HEK293 (cell line): ENCODE measurements around the gene HYI.

Experiments
- CTCF ChIA-PET: fragments of 350-600 bp; formaldehyde crosslinking; extraction: SDS; loops from one replicate; lab custom pipeline; 2021; ENCODE audit warnings: antibody characterized with exemption; lab: Yijun Ruan, JAX
- POLR2A ChIA-PET: fragments of 300-600 bp; formaldehyde crosslinking; extraction: SDS; loops from one replicate; lab custom pipeline; 2020; ENCODE audit warnings: antibody characterized with exemption, inconsistent platforms; lab: Yijun Ruan, JAX
- H3K27ac ChIP-seq: fragments of 200-500 bp; sonication (Bioruptor generic); 2 replicates; pipeline ENCODE4 v1.5.1; 2014; ENCODE audit warnings: low read depth, low read length, control low read depth, inconsistent platforms; ENCODE audit errors: extremely low read depth
- H3K36me3 ChIP-seq, 2 experiments: fragments of 200-500 bp in 1 of 2; sonication (Bioruptor generic) in 1 of 2; 1 replicate in 1 of 2; 2 replicates in 1 of 2; pipeline ENCODE4 v1.5.1; 2014 to 2017; ENCODE audit warnings: inconsistent platforms in 2 of 2, low read length in 2 of 2; ENCODE audit not compliant: control insufficient read depth in 2 of 2, insufficient read depth in 1 of 2
- H3K4me1 ChIP-seq: fragments of 200-500 bp; sonication (Bioruptor generic); 2 replicates; pipeline ENCODE4 v1.5.1; 2014; ENCODE audit warnings: mild to moderate bottlenecking, low read length, inconsistent platforms; ENCODE audit not compliant: control insufficient read depth, insufficient read depth
- H3K4me3 ChIP-seq: 2 replicates; pipeline ENCODE4 v1.5.1; 2011; ENCODE audit warnings: low read depth, mild to moderate bottlenecking, control low read depth, low read length, moderate library complexity
- H3K9me3 ChIP-seq: fragments of 200-500 bp; sonication (Bioruptor generic); 2 replicates; pipeline ENCODE4 v1.5.1; 2014; ENCODE audit warnings: low read depth, low read length, inconsistent platforms; ENCODE audit not compliant: control insufficient read depth, insufficient read depth
- IKZF3 ChIP-seq: fragments of 450-650 bp; IDR thresholded peaks from 2 replicates; pipeline ENCODE4 v1.5.0; 2018; ENCODE audit warnings: missing biosample characterization, mild to moderate bottlenecking, missing genetic modification characterization, moderate library complexity
- KLF9 ChIP-seq: fragments of 450-650 bp; formaldehyde crosslinking; IDR thresholded peaks from 2 replicates; pipeline ENCODE4 v1.5.1; 2016; ENCODE audit warnings: missing biosample characterization, missing genetic modification characterization, low read depth
- MEIS1 ChIP-seq: sonication (generic); formaldehyde crosslinking; IDR thresholded peaks from 2 replicates; pipeline ENCODE4 v1.8.1; 2022; ENCODE audit warnings: missing genetic modification reagents, mild to moderate bottlenecking, borderline replicate concordance
- RBAK ChIP-seq: fragments of 450-650 bp; formaldehyde crosslinking; IDR thresholded peaks from 2 replicates; pipeline ENCODE4 v1.5.1; 2016; ENCODE audit warnings: missing biosample characterization, missing genetic modification characterization
- SCRT2 ChIP-seq: fragments of 450-650 bp; formaldehyde crosslinking; IDR thresholded peaks from 2 replicates; pipeline ENCODE4 v1.5.1; 2016; ENCODE audit warnings: missing biosample characterization, missing genetic modification characterization
- SETDB1 ChIP-seq: IDR thresholded peaks from one replicate; pipeline ENCODE4 v1.6.1; 2017; ENCODE audit warnings: mild to moderate bottlenecking, low read length, moderate library complexity, mixed read lengths; ENCODE audit not compliant: insufficient read length
- ZFP37 ChIP-seq: fragments of 450-650 bp; formaldehyde crosslinking; IDR thresholded peaks from 2 replicates; pipeline ENCODE4 v1.5.1; 2016; ENCODE audit warnings: missing biosample characterization, missing genetic modification characterization
- ZFP41 ChIP-seq: fragments of 450-650 bp; formaldehyde crosslinking; IDR thresholded peaks from 2 replicates; pipeline ENCODE4 v1.5.1; 2016; ENCODE audit warnings: missing biosample characterization, missing genetic modification characterization, borderline replicate concordance
- ZNF132 ChIP-seq: fragments of 450-650 bp; formaldehyde crosslinking; IDR thresholded peaks from 2 replicates; pipeline ENCODE4 v1.5.1; 2017; ENCODE audit warnings: missing biosample characterization, missing genetic modification characterization, borderline replicate concordance
- ZNF2 ChIP-seq: fragments of 450-650 bp; formaldehyde crosslinking; IDR thresholded peaks from 2 replicates; pipeline ENCODE4 v1.5.1; 2016; ENCODE audit warnings: missing biosample characterization, missing genetic modification characterization
- ZNF302 ChIP-seq: fragments of 450-650 bp; formaldehyde crosslinking; IDR thresholded peaks from 2 replicates; pipeline ENCODE4 v1.5.1; 2016; ENCODE audit warnings: missing biosample characterization, missing genetic modification characterization, low read depth
- ZNF350 ChIP-seq: fragments of 450-650 bp; formaldehyde crosslinking; IDR thresholded peaks from 2 replicates; pipeline ENCODE4 v1.5.0; 2017; ENCODE audit warnings: missing biosample characterization, mild to moderate bottlenecking, missing genetic modification characterization
- ZNF488 ChIP-seq: fragments of 450-650 bp; formaldehyde crosslinking; IDR thresholded peaks from 2 replicates; pipeline ENCODE4 v1.5.1; 2016; ENCODE audit warnings: missing biosample characterization, missing genetic modification characterization
- ZNF513 ChIP-seq: fragments of 450-650 bp; IDR thresholded peaks from 2 replicates; pipeline ENCODE4 v1.5.1; 2018; ENCODE audit warnings: missing biosample characterization, missing genetic modification characterization
- ZNF558 ChIP-seq: fragments of 450-650 bp; formaldehyde crosslinking; IDR thresholded peaks from 2 replicates; pipeline ENCODE4 v1.5.1; 2016; ENCODE audit warnings: missing biosample characterization, missing genetic modification characterization
- ZNF664 ChIP-seq: fragments of 450-650 bp; formaldehyde crosslinking; IDR thresholded peaks from 2 replicates; pipeline ENCODE4 v1.5.1; 2016; ENCODE audit warnings: missing biosample characterization, missing genetic modification characterization
- ZNF704 ChIP-seq: fragments of 450-650 bp; formaldehyde crosslinking; IDR thresholded peaks from 2 replicates; pipeline ENCODE4 v1.5.1; 2016; ENCODE audit warnings: missing biosample characterization, missing genetic modification characterization
- ZNF843 ChIP-seq: fragments of 450-650 bp; formaldehyde crosslinking; IDR thresholded peaks from 2 replicates; pipeline ENCODE4 v1.5.1; 2016; ENCODE audit warnings: missing biosample characterization, missing genetic modification characterization
- TF ChIP-seq, protein P1 (sequence below): fragments of 450-650 bp; formaldehyde crosslinking; IDR thresholded peaks from 2 replicates; pipeline ENCODE4 v1.5.1; 2016; ENCODE audit warnings: missing biosample characterization, missing genetic modification characterization
- TF ChIP-seq, protein P2 (sequence below): fragments of 450-650 bp; formaldehyde crosslinking; IDR thresholded peaks from 2 replicates; pipeline ENCODE4 v1.5.1; 2017; ENCODE audit warnings: missing biosample characterization, missing genetic modification characterization

HYI gene

GRCh38 chr1:43491061-43491460 lies 37.3 kb upstream of the HYI start (continued):
- no peak for TF ChIP-seq RBAK (tag by site-specific recombination)

DNA sequence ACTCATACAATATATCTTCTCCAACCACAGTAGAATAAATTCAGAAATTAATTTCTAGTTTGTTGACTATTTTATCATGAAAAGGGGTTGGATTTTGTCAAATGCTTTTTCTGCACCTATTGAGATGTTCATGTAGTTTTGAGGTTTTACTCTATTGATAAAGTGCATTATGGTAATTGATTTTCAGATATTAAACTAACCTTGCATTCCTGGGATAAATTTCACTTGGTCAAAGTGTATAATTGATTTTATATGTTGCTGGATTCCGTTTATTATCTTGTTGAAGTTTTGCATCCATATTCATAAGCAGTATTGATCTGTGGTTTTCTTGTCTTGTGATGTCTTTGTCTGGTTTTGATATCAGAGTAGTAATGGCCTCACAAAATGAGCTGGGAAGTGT lies 34.4 kb upstream of the HYI start:
- no peaks in the 10 kb centered on the region for H3K9me3 ChIP-seq
- TF ChIP-seq ZNF558: no peak
- TF ChIP-seq ZNF132 (tag by site-specific recombination): no peak
- peak; percentile 55 for TF ChIP-seq SETDB1
- no peak for TF ChIP-seq KLF9 (tag by site-specific recombination)
- TF ChIP-seq, all 188 proteins: peak for 1
- ChIA-PET CTCF (no interaction called here), POLR2A (no interaction called here)
- Histone ChIP-seq H3K4me1 (no peaks in the 10 kb centered on the region), H3K36me3 (no peaks in the 10 kb centered on the region), H3K4me3 (no peak overlapping the region), H3K27ac (no peak overlapping the region)

- no peaks in the 10 kb centered on the region for H3K9me3 ChIP-seq
- no peak overlapping the region for H3K4me3 ChIP-seq
- H3K27ac ChIP-seq: no peak overlapping the region
- POLR2A ChIA-PET: interaction anchor here (0.6 kb wide), 1 partner anchor 508 kb away, joined by 3 read pairs; no protein-coding TSS in a partner anchor
- TF ChIP-seq IKZF3 (tag by site-specific recombination): no peak
- 0 out of 2 replicates have a peak, but pooled peaks have one; percentile 39 for TF ChIP-seq ZNF664 (tag by site-specific recombination)
- no peak for TF ChIP-seq ZNF843 (tag by site-specific recombination)
- H3K36me3 ChIP-seq: no peaks in the 10 kb centered on the region
- CTCF ChIA-PET: no interaction called here
- H3K4me1 ChIP-seq: no peaks in the 10 kb centered on the region
These were observed 30.6 kb upstream of the HYI start for GRCh38 chr1:43484367-43484766.

GRCh38 chr1:43482215-43482614 lies 28.5 kb upstream of the HYI start:
- Histone ChIP-seq H3K4me1 (no peaks in the 10 kb centered on the region), H3K9me3 (no peaks in the 10 kb centered on the region), H3K27ac (no peak overlapping the region), H3K36me3 (no peaks in the 10 kb centered on the region), H3K4me3 (no peak overlapping the region)
- no peak for TF ChIP-seq ZNF350 (tag by site-specific recombination)
- no peak for TF ChIP-seq ZFP41 (tag by site-specific recombination)
- TF ChIP-seq ZNF704 (tag by site-specific recombination): no peak
- no peak for TF ChIP-seq ZNF513 (tag by site-specific recombination)
- TF ChIP-seq ZNF488: no peak
- no peak for TF ChIP-seq MEIS1
- TF ChIP-seq ZNF302 (tag by site-specific recombination): no peak
- TF ChIP-seq ZNF2 (tag by site-specific recombination): no peak
- TF ChIP-seq, protein P1, sequence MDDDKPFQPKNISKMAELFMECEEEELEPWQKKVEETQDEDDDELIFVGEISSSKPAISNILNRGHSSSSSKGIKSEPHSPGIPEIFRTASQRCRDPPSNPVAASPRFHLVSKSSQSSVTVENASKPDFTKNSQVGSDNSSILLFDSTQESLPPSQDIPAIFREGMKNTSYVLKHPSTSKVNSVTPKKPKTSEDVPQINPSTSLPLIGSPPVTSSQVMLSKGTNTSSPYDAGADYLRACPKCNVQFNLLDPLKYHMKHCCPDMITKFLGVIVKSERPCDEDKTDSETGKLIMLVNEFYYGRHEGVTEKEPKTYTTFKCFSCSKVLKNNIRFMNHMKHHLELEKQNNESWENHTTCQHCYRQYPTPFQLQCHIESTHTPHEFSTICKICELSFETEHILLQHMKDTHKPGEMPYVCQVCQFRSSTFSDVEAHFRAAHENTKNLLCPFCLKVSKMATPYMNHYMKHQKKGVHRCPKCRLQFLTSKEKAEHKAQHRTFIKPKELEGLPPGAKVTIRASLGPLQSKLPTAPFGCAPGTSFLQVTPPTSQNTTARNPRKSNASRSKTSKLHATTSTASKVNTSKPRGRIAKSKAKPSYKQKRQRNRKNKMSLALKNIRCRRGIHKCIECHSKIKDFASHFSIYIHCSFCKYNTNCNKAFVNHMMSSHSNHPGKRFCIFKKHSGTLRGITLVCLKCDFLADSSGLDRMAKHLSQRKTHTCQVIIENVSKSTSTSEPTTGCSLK: no peak
- TF ChIP-seq SCRT2: no peak
- TF ChIP-seq, protein P2, sequence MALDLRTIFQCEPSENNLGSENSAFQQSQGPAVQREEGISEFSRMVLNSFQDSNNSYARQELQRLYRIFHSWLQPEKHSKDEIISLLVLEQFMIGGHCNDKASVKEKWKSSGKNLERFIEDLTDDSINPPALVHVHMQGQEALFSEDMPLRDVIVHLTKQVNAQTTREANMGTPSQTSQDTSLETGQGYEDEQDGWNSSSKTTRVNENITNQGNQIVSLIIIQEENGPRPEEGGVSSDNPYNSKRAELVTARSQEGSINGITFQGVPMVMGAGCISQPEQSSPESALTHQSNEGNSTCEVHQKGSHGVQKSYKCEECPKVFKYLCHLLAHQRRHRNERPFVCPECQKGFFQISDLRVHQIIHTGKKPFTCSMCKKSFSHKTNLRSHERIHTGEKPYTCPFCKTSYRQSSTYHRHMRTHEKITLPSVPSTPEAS (tag by site-specific recombination): no peak
- no peak for TF ChIP-seq ZFP37
- TF ChIP-seq RBAK (tag by site-specific recombination): no peak
- ChIA-PET POLR2A (no interaction called here), CTCF (interaction anchor here (0.7 kb wide), 1 partner anchor 44 kb away, joined by 3 read pairs; no protein-coding TSS in a partner anchor)
